Measurements from ENCODE around the gene LAMA4.
A peak's percentile ranks its signal among the peaks of the same experiment; 100 is the strongest.

Gene LAMA4

GRCh38 chr6:112253841-112254816, at the start of gene LAMA4:
Gene LAMA4, minus strand, starts transcription at chr6:112254567. Its CDS starts 417 bp downstream, at chr6:112254150.
- no peak for DNase-seq (ENCODE audit: low read depth in 2 of 2)

- no peak for DNase-seq (ENCODE audit: low read depth in 2 of 2)
Measured at GRCh38 chr6:112302142-112302705, 47.9 kb upstream of the LAMA4 start.

- no peak for DNase-seq (ENCODE audit: low read depth in 2 of 2)
Measured at GRCh38 chr6:112300896-112301295, 46.5 kb upstream of the LAMA4 start.

GRCh38 chr6:112298816-112299281, 44.5 kb upstream of the LAMA4 start:
- DNase-seq (ENCODE audit: low read depth in 2 of 2): no peak

- no peak for DNase-seq (ENCODE audit: low read depth in 2 of 2)
Measured at GRCh38 chr6:112298021-112298745, 43.8 kb upstream of the LAMA4 start.

- DNase-seq (ENCODE audit: low read depth in 2 of 2): no peak
Measured at GRCh38 chr6:112296694-112297093, 42.3 kb upstream of the LAMA4 start.

- no peak for DNase-seq (ENCODE audit: low read depth in 2 of 2)
Measured at GRCh38 chr6:112296122-112296521, 41.8 kb upstream of the LAMA4 start.

GRCh38 chr6:112291161-112291762, 36.9 kb upstream of the LAMA4 start:
- DNase-seq (ENCODE audit: low read depth in 2 of 2): no peak

GRCh38 chr6:112289038-112289566, 34.7 kb upstream of the LAMA4 start:
- no peak for DNase-seq (ENCODE audit: low read depth in 2 of 2)

- DNase-seq (ENCODE audit: low read depth in 2 of 2): no peak
Measured at GRCh38 chr6:112288475-112288874, 34.1 kb upstream of the LAMA4 start.

GRCh38 chr6:112287577-112288225, 33.3 kb upstream of the LAMA4 start:
- no peak for DNase-seq (ENCODE audit: low read depth in 2 of 2)

GRCh38 chr6:112286500-112287144, 32.3 kb upstream of the LAMA4 start:
- DNase-seq (ENCODE audit: low read depth in 2 of 2): no peak

- DNase-seq (ENCODE audit: low read depth in 2 of 2): peak; percentile 3 to 22
Measured at GRCh38 chr6:112286010-112286409, 31.6 kb upstream of the LAMA4 start.

- no peak for DNase-seq (ENCODE audit: low read depth in 2 of 2)
Measured at GRCh38 chr6:112284603-112285002, 30.2 kb upstream of the LAMA4 start.

- DNase-seq (ENCODE audit: low read depth in 2 of 2): no peak
Measured at GRCh38 chr6:112283621-112284020, 29.3 kb upstream of the LAMA4 start.

- no peak for DNase-seq (ENCODE audit: low read depth in 2 of 2)
Measured at GRCh38 chr6:112281821-112282615, 27.7 kb upstream of the LAMA4 start.

- DNase-seq (ENCODE audit: low read depth in 2 of 2): no peak
Measured at GRCh38 chr6:112279031-112279935, 24.9 kb upstream of the LAMA4 start.

GRCh38 chr6:112275365-112275764, 21.0 kb upstream of the LAMA4 start:
- no peak for DNase-seq (ENCODE audit: low read depth in 2 of 2)

GRCh38 chr6:112274774-112275173, 20.4 kb upstream of the LAMA4 start:
- no peak for DNase-seq (ENCODE audit: low read depth in 2 of 2)
